Stimulated activated CD8-positive, alpha-beta memory T cell treated with anti-CD3 and anti-CD28 coated beads, Interleukin-12 subunit alpha, Interleukin-12 subunit beta, amount 100 ng/mL, for 24 hours (primary cell): ENCODE data around the gene P2RY13.

ENCODE experiments used
- DNase-seq: peaks from one replicate; pipeline ENCODE4 v3.0.0-alpha.2; 2020; ENCODE audit errors: extremely low read depth

Gene P2RY13

GRCh38 chr3:151293127-151293526 is 36.2 kb downstream of the P2RY13 start:
- no peak for DNase-seq

GRCh38 chr3:151290673-151291072 is 38.7 kb downstream of the P2RY13 start:
- no peak for DNase-seq

DNA sequence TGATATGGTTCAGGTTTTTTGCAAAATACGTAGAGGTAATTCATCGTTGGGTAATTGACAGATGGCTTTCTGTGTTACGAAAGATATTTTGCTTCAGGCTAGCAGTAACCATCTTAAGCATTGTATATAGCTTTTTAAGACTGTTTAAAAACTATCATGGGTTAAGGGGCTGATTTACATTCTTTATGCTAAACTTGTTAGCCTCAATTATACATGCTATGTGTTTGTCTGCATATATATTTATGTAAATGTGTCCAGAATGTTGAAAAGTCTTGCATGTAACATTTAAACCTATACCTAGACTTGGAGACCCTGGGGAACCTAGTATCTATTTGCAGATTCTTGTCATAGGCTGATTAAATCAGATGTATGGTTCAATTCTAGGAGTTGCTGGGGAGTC is 39.9 kb downstream of the P2RY13 start:
- DNase-seq: no peak

DNA sequence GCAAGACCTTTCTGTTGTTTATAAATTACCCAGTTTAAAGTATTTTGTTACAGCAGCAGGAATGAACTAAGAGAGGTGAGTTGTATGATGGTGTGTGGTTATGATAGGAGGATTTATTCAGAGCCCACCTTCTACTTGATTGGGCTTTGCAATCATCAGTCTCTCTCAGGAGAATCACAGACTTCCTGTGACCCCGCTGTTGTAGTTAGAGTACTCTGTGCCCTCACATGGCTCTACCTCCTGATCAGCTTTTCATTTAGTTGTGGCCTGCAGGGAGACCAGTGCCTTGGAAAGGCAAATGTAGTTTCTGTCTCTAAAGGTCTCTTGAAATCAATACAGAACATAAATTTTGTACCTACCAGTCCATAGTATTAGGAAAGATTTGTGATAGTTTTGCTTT is 43.4 kb downstream of the P2RY13 start:
- DNase-seq: no peak

DNA sequence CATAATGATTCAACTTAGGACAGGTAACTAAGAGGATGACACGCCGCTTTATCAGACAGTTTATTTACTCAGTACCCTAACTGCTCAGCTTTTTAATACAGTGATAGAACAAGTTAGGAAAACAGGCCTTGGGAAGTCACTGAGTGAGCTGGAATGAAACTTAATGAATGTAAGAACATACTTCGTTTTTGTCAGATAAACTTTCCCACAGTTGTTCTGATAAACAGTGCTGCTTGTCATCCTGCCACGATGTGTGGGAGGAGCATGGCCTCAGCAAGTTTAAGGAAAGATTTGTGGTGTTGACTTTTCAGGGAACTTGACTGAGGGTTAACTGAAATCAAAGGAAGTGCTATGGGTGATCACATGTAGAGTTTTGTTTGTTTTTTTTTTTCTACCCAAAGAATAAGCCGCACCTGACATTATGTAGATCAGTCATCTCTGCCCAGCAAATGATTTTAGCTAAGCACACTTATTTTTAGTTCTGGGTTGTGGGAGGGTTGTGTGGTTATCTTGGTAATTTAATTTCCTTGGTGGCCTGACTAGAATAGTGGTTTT is 45.4 kb downstream of the P2RY13 start:
- no peak for DNase-seq

GRCh38 chr3:151283387-151283786 is 46.0 kb downstream of the P2RY13 start:
- no peak for DNase-seq

- DNase-seq: no peak
These were observed 46.4 kb downstream of the P2RY13 start for GRCh38 chr3:151282921-151283320.

DNA sequence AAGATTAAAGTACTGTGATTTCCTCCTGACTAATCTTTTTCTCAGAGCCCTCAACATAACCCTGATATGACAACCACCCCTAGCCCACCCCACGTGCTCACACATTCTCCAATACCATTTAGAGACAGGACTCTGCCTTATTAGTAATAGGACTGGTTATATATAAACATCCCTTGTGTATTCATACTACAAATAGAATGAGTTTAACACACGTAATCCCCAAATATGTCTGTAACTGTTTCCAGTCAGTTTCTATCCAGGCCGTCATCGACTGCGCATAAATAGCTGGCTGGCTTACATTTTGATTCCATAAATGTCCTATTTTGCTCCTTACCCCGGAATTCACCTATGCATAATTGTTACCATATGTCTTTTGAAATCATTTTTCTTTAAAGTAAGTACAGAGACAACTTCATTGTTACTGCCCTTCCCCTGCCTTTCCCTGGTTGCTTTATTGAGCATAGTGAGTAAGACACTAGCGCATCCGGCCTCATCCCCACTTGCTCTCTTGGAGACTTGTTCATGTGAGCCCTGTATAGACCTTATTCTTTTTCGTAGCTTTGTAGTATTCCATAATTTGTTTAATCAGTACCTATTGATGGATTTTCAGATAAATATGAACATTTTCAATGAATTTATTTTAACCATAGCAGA is 47.6 kb downstream of the P2RY13 start:
- no peak for DNase-seq

DNA sequence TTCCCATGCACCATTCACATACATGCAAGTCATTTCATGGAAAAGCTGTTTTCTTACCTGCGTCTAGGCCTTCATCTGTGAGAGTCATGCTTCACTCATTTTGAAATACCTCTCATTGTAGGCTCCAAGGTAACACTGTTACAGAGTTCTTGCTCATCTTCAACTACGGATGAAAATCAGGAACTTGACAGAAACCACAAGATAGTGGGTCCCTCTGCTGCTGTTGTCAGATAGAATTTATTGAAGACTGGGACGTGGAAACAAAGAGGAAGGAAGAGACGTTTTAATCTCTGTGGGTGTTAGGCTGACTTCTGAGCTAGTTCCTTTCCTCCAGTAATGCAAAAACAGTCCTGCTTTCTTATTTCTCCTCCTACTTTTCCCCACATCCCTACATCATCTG is 51.1 kb downstream of the P2RY13 start, which contains the start of gene P2RY14:
P2RY14 (minus strand) TSS at position 313 of the 400 bp plus-strand sequence. CDS start 64,226 bp downstream, outside the sequence.
- no peak for DNase-seq

- no peak for DNase-seq
These were observed 52.7 kb downstream of the P2RY13 start for GRCh38 chr3:151276687-151277042.
